A673 (cell line): Measurements from ENCODE around the gene FCHSD1.

ENCODE experiments used
- EZH2 ChIP-seq: fragments of 200-600 bp; sonication (generic); IDR thresholded peaks from 2 replicates; pipeline ENCODE4 v1.6.1; 2017; ENCODE audit warnings: borderline replicate concordance, low read depth, mild to moderate bottlenecking, mixed read lengths, antibody characterized with exemption, low read length; ENCODE audit not compliant: poor library complexity, severe bottlenecking
- TF ChIP-seq, protein P1 (sequence below): fragments of 300-800, 200-600 bp; sonication (generic); conservative IDR thresholded peaks from 2 replicates; pipeline ENCODE4 v1.5.1; 2017; ENCODE audit warnings: low read depth, mild to moderate bottlenecking, antibody characterized with exemption, low read length, moderate library complexity, mixed read lengths

GRCh38 chr5:141596867-141597266 lies 54.4 kb downstream of the FCHSD1 start:
- TF ChIP-seq, protein P1, sequence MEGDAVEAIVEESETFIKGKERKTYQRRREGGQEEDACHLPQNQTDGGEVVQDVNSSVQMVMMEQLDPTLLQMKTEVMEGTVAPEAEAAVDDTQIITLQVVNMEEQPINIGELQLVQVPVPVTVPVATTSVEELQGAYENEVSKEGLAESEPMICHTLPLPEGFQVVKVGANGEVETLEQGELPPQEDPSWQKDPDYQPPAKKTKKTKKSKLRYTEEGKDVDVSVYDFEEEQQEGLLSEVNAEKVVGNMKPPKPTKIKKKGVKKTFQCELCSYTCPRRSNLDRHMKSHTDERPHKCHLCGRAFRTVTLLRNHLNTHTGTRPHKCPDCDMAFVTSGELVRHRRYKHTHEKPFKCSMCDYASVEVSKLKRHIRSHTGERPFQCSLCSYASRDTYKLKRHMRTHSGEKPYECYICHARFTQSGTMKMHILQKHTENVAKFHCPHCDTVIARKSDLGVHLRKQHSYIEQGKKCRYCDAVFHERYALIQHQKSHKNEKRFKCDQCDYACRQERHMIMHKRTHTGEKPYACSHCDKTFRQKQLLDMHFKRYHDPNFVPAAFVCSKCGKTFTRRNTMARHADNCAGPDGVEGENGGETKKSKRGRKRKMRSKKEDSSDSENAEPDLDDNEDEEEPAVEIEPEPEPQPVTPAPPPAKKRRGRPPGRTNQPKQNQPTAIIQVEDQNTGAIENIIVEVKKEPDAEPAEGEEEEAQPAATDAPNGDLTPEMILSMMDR: no peak
- TF ChIP-seq EZH2: no peak
